ENCODE measurements around the gene MOGAT1.

DNA sequence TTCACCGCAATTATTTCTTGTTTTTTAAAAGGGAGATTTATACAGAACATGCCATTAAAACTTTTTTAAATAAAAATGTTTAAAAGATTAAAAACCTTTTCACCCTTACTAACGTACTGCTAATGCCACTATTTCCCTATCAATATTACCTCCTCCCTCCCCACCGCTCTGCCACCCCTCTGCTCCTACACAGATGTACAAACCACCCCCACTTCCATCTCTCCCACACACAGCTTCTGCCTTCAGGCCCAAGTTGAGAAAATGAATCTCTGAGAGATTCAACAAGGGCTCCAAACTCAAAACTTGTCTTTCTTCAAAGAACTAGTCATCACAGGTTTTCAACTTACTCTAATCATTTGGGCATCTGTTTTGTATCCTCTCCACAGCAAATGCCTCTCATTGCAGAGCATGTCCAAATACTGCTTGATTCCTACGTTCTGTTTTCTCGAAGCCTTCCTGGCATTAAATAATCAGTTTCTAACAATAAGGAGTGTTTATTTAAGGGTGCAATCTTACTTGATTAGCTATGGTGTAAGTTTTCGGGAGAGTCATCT, 47.6 kb upstream of the MOGAT1 start:
- TF ChIP-seq PHF8 (CRISPR knock-in tag; IDR thresholded peaks at IDR 0.05) (no peak), HDAC1 (CRISPR knock-in tag; IDR thresholded peaks at IDR 0.05) (no peak)
- TF ChIP-seq, protein P1, sequence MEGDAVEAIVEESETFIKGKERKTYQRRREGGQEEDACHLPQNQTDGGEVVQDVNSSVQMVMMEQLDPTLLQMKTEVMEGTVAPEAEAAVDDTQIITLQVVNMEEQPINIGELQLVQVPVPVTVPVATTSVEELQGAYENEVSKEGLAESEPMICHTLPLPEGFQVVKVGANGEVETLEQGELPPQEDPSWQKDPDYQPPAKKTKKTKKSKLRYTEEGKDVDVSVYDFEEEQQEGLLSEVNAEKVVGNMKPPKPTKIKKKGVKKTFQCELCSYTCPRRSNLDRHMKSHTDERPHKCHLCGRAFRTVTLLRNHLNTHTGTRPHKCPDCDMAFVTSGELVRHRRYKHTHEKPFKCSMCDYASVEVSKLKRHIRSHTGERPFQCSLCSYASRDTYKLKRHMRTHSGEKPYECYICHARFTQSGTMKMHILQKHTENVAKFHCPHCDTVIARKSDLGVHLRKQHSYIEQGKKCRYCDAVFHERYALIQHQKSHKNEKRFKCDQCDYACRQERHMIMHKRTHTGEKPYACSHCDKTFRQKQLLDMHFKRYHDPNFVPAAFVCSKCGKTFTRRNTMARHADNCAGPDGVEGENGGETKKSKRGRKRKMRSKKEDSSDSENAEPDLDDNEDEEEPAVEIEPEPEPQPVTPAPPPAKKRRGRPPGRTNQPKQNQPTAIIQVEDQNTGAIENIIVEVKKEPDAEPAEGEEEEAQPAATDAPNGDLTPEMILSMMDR (CRISPR knock-in tag; IDR thresholded peaks at IDR 0.05), result no peak

Measured in HepG2 (cell line).